ENCODE results near the gene ADARB2.

The ADARB2 gene

DNA sequence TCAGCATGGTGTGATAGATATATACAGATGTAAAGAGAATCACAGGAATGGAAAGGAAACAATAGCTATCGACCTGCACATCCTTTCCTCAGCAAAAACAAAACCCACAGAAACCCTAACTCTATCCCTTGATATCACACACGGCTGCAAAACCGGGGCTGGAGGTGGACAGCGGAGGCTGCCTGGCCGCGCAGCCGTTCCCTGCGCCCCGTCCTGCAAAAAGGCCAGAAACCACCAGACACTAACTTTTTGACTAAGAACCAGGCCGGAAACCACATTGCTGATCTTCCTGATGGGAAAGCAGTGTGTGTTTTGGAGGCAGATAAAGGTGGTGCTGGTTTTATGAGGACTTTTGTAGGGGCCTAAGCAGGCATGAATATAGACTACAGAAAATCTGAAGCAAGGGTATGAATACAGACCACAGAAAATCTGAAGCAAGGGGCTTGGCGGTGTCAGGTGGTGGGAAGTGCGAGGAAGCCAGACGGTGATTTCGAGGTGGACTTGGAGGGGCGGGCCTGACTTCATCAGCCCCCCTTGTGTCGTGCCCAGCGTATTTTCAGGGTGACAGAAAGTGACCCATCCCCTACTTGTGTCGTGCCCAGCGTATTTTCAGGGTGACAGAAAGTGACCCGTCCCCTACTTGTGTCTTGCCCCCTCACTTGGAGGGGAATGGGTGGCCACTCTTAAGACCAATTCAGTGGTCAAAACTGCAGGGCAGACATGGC lies 557.8 kb downstream of the ADARB2 start:
- TF ChIP-seq, protein P1, sequence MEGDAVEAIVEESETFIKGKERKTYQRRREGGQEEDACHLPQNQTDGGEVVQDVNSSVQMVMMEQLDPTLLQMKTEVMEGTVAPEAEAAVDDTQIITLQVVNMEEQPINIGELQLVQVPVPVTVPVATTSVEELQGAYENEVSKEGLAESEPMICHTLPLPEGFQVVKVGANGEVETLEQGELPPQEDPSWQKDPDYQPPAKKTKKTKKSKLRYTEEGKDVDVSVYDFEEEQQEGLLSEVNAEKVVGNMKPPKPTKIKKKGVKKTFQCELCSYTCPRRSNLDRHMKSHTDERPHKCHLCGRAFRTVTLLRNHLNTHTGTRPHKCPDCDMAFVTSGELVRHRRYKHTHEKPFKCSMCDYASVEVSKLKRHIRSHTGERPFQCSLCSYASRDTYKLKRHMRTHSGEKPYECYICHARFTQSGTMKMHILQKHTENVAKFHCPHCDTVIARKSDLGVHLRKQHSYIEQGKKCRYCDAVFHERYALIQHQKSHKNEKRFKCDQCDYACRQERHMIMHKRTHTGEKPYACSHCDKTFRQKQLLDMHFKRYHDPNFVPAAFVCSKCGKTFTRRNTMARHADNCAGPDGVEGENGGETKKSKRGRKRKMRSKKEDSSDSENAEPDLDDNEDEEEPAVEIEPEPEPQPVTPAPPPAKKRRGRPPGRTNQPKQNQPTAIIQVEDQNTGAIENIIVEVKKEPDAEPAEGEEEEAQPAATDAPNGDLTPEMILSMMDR (IDR thresholded peaks at IDR 0.05; ENCODE audit: control insufficient read depth, insufficient read depth, low read depth, low read length, missing control alignments): no peak
- H3K4me3 ChIP-seq (ENCODE audit: control insufficient read depth, low read depth, low read length): no peak overlapping the region
- no peak for DNase-seq (ENCODE audit: low read depth)

DNA sequence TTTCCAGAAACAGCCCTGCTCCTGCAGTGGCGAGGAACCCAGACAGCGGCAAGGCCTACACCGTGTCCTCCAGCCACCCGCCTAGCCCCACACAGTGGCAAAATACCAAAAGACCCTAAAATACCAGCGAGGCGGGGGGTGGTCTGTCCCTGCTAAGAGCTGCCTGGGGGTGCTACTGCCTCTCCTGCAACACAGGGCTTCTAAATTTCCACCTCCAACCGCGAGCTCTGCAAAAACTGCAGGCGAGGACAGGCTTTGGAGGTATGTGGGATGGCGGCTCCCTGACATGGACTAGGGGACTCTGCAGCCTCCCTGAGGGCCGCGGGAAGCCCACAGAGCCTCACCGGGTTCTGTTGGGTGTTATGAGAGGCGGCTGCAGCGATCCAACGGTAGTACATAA lies 558.8 kb downstream of the ADARB2 start:
- no peak for DNase-seq (ENCODE audit: low read depth)
- no peak overlapping the region for H3K4me3 ChIP-seq (ENCODE audit: control insufficient read depth, low read depth, low read length)
- TF ChIP-seq, protein P1 (IDR thresholded peaks at IDR 0.05; ENCODE audit: control insufficient read depth, insufficient read depth, low read depth, low read length, missing control alignments): no peak

DNA sequence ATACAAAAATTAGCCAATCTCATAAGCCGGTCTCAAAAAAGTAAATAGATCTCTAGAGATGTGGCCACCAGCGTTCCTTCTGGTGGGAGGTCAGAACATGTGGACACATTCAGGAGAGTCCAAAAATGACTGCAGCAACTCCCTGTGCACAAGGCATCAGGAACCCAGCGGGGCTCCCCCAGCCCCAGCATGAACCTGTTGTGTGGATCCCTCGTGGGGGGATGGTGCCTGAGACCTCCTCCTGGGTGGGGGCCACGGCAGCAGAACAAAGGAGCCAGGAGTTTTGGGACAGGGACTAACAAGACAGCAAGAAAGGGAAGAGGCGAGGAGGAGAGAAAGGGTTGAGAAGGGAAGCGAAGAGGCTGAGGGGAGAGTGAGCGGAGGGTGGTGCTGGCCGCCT lies 559.4 kb downstream of the ADARB2 start:
- TF ChIP-seq, protein P1 (IDR thresholded peaks at IDR 0.05; ENCODE audit: control insufficient read depth, insufficient read depth, low read depth, low read length, missing control alignments): no peak
- DNase-seq (ENCODE audit: low read depth): no peak

DNA sequence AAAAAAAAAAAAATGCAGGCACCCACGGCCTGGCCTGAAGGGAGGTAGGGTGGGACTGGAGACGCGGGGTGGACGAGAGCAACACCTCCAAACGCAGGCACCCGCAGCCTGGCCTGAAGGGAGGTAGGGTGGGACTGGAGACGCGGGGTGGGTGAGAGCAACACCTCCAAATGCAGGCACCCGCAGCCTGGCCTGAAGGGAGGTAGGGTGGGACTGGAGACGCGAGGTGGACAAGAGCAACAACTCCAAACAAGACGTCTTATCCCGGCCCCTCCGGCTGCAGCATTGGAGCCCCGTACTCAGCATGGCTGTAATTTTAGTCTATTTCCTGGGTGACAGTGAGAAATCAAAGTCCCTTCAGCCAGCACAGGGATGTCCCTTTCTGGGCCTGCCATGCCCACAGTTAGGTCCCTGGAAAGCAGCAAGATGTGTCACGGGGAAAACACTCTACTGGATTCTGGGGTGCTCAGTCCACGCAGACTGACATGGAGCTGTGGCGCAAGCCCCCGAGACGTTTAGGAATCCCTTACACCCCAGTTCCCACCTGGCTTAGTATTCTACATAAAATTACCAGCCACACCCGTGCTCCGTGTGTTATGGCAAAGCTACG lies 561.3 kb downstream of the ADARB2 start:
- TF ChIP-seq, protein P1 (IDR thresholded peaks at IDR 0.05; ENCODE audit: control insufficient read depth, insufficient read depth, low read depth, low read length, missing control alignments): no peak
- H3K4me3 ChIP-seq (ENCODE audit: control insufficient read depth, low read depth, low read length): no peak overlapping the region
- DNase-seq (ENCODE audit: low read depth): no peak

More for the DNA sequence above, 559.4 kb downstream of the ADARB2 start:
- H3K4me3 ChIP-seq (ENCODE audit: control insufficient read depth, low read depth, low read length): no peak overlapping the region

DNA sequence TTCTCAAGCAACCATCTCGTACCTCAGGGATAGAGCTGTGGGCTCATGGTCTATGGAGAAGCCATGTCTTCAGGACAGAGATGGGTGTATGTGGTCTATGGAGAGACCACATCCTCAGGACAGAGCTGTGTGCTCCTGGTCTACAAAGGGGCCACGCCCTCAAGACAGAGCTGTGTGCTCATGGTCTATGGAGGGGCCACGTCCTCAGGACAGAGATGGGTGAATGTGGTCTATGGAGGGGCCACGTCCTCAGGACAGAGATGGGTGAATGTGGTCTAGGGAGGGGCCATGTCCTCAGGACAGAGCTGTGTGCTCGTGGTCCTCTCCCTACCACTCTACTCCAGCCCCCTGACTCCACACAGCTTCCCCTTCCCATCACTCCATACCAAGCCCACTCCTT lies 563.3 kb downstream of the ADARB2 start:
- TF ChIP-seq, protein P1 (IDR thresholded peaks at IDR 0.05; ENCODE audit: control insufficient read depth, insufficient read depth, low read depth, low read length, missing control alignments): no peak
- no peak for DNase-seq (ENCODE audit: low read depth)
- no peak overlapping the region for H3K4me3 ChIP-seq (ENCODE audit: control insufficient read depth, low read depth, low read length)

DNA sequence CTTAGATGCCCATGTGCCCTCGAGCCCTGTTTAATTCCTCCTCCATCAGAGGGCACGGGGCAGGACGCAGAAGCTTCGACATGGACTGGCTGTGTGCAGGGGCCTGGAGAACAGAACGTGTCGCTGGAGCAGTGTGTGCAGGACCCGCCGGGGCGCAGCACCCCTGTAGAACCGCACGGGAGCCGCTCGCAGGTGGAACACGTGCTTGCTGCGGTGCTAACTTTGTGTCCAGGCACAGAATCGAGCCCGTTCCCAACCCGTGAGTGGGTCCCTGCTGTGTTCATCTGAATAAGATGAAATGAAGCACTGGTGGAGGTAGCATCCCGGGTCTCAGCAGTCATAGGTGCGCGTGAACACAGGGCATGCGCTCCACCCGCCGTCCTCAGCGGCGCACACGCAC lies 564.2 kb downstream of the ADARB2 start:
- TF ChIP-seq, protein P1 (IDR thresholded peaks at IDR 0.05; ENCODE audit: control insufficient read depth, insufficient read depth, low read depth, low read length, missing control alignments): no peak

More for the DNA sequence above, 564.2 kb downstream of the ADARB2 start:
- no peak for DNase-seq (ENCODE audit: low read depth)
- no peak overlapping the region for H3K4me3 ChIP-seq (ENCODE audit: control insufficient read depth, low read depth, low read length)

Data from AG09309 (cell line).